T-cell (primary cell): Measurements from ENCODE around the gene SENP2. TPM values are rescaled to one million over a fixed set of nuclear protein-coding genes. Genes with fewer than 3 reads are reported as not detected.
A peak's percentile ranks its signal among the peaks of the same experiment; 100 is the strongest.
"Not testable (repeated sequence)": the region's sequence is repeated elsewhere in the genome, so short reads cannot be mapped to it uniquely, and the experiment has no call there.

Source experiments
- ATAC-seq, 4 experiments: fragments of 200-7000 bp in 3 of 4; fragments of 150-1000 bp in 1 of 4; cut with Tn5 transposase; replicated peaks in 1 of 4; 1 replicate in 3 of 4; 2 replicates in 1 of 4; pipeline ENCODE4 v1.10.0; 2021; ENCODE audit warnings: moderate library complexity in 3 of 4, mild to moderate bottlenecking in 2 of 4, moderate number of reproducible peaks in 1 of 4
- CTCF ChIA-PET, 2 donors: fragments of 300-600 bp; sonication (Branson Sonifier 250); formaldehyde crosslinking; loops; one replicate each; lab custom pipeline; 2022; ENCODE audit warnings: antibody characterized with exemption in 2 of 2; lab: Charles Lee
- POLR2A ChIA-PET, 2 donors: fragments of 300-600 bp; sonication (Branson Sonifier 250); formaldehyde crosslinking; loops; one replicate each; lab custom pipeline; 2022; ENCODE audit warnings: antibody characterized with exemption in 2 of 2; lab: Charles Lee
- DNase-seq, 35 experiments: peaks; one replicate each; pipeline versions ENCODE4 v3.0.0 to v3.0.0-alpha.2; 2013 to 2023
- H3K27ac ChIP-seq: one replicate; pipeline ENCODE4 v1.5.1; 2013; ENCODE audit warnings: low read length
- H3K27me3 ChIP-seq, 2 experiments: replicated peaks in 1 of 2; 1 replicate in 1 of 2; 2 replicates in 1 of 2; pipeline versions ENCODE4 v1.6.1 to v1.7.0; 2013; ENCODE audit warnings: low read length in 1 of 2, mixed read lengths in 1 of 2; ENCODE audit not compliant: control insufficient read depth in 2 of 2, insufficient read depth in 2 of 2; ENCODE audit errors: extremely low read depth in 1 of 2
- H3K36me3 ChIP-seq, 2 donors: 1 replicate in 1 of 2; 2 replicates in 1 of 2; pipeline versions ENCODE4 v1.6.1 to v1.7.0; 2013; ENCODE audit warnings: low read length in 1 of 2; ENCODE audit not compliant: control insufficient read depth in 2 of 2, insufficient read depth in 1 of 2; ENCODE audit errors: extremely low read depth in 1 of 2
- H3K4me1 ChIP-seq, 2 experiments: 1 replicate in 1 of 2; 2 replicates in 1 of 2; pipeline versions ENCODE4 v1.6.1 to v1.7.0; 2013; ENCODE audit warnings: low read length in 2 of 2, mixed read lengths in 1 of 2; ENCODE audit not compliant: insufficient read depth in 2 of 2, control insufficient read depth in 1 of 2; ENCODE audit errors: extremely low read depth in 1 of 2
- H3K4me3 ChIP-seq, 2 donors: 1 replicate in 1 of 2; 2 replicates in 1 of 2; pipeline versions ENCODE4 v1.5.1 to v1.7.0; 2013; ENCODE audit warnings: mild to moderate bottlenecking in 2 of 2, low read length in 1 of 2, moderate library complexity in 1 of 2; ENCODE audit not compliant: control insufficient read depth in 1 of 2; ENCODE audit errors: extremely low read depth in 1 of 2
- H3K9me3 ChIP-seq: 2 replicates; pipeline ENCODE4 v1.7.0; 2013
- H3K27ac Mint-ChIP-seq, 2 donors: one replicate each; pipeline ENCODE4 v1.8.0; 2020 to 2021; ENCODE audit warnings: mild to moderate bottlenecking in 2 of 2, mixed read lengths in 2 of 2
- H3K27me3 Mint-ChIP-seq, 2 donors: one replicate each; pipeline ENCODE4 v1.8.0; 2021 to 2022; ENCODE audit warnings: mixed read lengths in 2 of 2
- H3K36me3 Mint-ChIP-seq: one replicate; pipeline ENCODE4 v1.8.0; 2021; ENCODE audit warnings: mixed read lengths
- H3K4me1 Mint-ChIP-seq, 3 donors: one replicate each; pipeline ENCODE4 v1.8.0; 2020 to 2022; ENCODE audit warnings: mixed read lengths in 3 of 3, mild to moderate bottlenecking in 1 of 3
- H3K4me3 Mint-ChIP-seq, 3 donors: one replicate each; pipeline ENCODE4 v1.8.0; 2020 to 2022; ENCODE audit warnings: mild to moderate bottlenecking in 3 of 3, mixed read lengths in 3 of 3, moderate library complexity in 3 of 3
- H3K9me3 Mint-ChIP-seq, 3 donors: one replicate each; pipeline ENCODE4 v1.8.0; 2020 to 2022; ENCODE audit warnings: mixed read lengths in 3 of 3
- WGBS: methylation state at CpG from one replicate; pipeline ENCODE4 v1.1.5; 2013; ENCODE audit warnings: missing lambda C conversion rate; ENCODE audit not compliant: insufficient coverage; 5-methylcytosine and 5-hydroxymethylcytosine counted together
- total RNA-seq, 35 experiments: library from RNA in 6 of 35; stranded (reverse) in 6 of 35; fragments of 120-200 nt in 1 of 35; gene quantifications; one replicate each; pipeline versions ENCODE4 v1.2.1 to v1.2.4 and lab custom pipeline; 2013 to 2026

Gene SENP2
- total RNA-seq, 5 donors from 2014 or later (not counting 1 experiment from before 2014, with no cell fraction given), result 33.1 to 56.1 (median 41.9) TPM

- DNase-seq, result no peak
- Mint-ChIP-seq H3K9me3 (no peaks in the 10 kb centered on the region), H3K4me1 (peaks cover 17 to 20% (median 19%) of the 10 kb centered on the region in 3 donors), H3K4me3 (no peak overlapping the region), H3K27me3 (peaks cover 4 to 11% of the 10 kb centered on the region in 2 donors), H3K36me3 (no peaks in the 10 kb centered on the region), H3K27ac (no peak overlapping the region)
- 90% methylated on average over 6 of the region's 13 CpGs for WGBS
- Histone ChIP-seq H3K9me3 (no peaks in the 10 kb centered on the region), H3K27ac (no peak overlapping the region), H3K4me3 (no peak overlapping the region), H3K36me3 (no peaks in the 10 kb centered on the region), H3K4me1 (peaks cover 5 to 22% of the 10 kb centered on the region in 2 experiments), H3K27me3 (peaks cover 0 to 22% of the 10 kb centered on the region in 2 experiments)
- ChIA-PET CTCF (interaction anchor here in 1 of 2 donors (0.8 kb wide), 1 partner anchor 12 kb away, joined by 3 read pairs; no protein-coding TSS in a partner anchor), POLR2A (no interaction called here)
- ATAC-seq, result no peak
Measured at GRCh38 chr3:185560676-185561075, 25.4 kb upstream of the SENP2 start.

GRCh38 chr3:185561374-185561943, 24.6 kb upstream of the SENP2 start:
- Histone ChIP-seq H3K27me3 (peaks cover 0 to 22% of the 10 kb centered on the region in 2 experiments), H3K4me3 (no peak overlapping the region), H3K9me3 (no peaks in the 10 kb centered on the region), H3K4me1 (peaks cover 5 to 22% of the 10 kb centered on the region in 2 experiments), H3K36me3 (no peaks in the 10 kb centered on the region), H3K27ac (peak overlapping the region; percentile 19)
- H3K9me3 Mint-ChIP-seq, result no peaks in the 10 kb centered on the region
- WGBS, result 47% methylated on average over 5 of the region's 8 CpGs
- peak overlapping the region; percentile 74 to 89 for H3K27ac Mint-ChIP-seq
- DNase-seq (peak in 1 of 35 experiments; percentile 11), ATAC-seq (peak in 3 of 4 experiments; percentile 42 to 48 (median 45))
- peak overlapping the region in 2 of 3 donors; percentile 17 to 36 for H3K4me3 Mint-ChIP-seq
- ChIA-PET CTCF (no interaction called here), POLR2A (no interaction called here)
- H3K27me3 Mint-ChIP-seq, result peaks cover 4 to 11% of the 10 kb centered on the region in 2 donors
- peaks cover 17 to 20% (median 19%) of the 10 kb centered on the region in 3 donors for H3K4me1 Mint-ChIP-seq
- H3K36me3 Mint-ChIP-seq, result no peaks in the 10 kb centered on the region

GRCh38 chr3:185561958-185562357, 24.1 kb upstream of the SENP2 start:
- H3K27ac ChIP-seq, result no peak overlapping the region
- CTCF ChIA-PET, result interaction anchor here (0.6 kb wide), 2 partner anchors 272 to 1656 kb away, joined by 3 read pairs; no protein-coding TSS in a partner anchor
- Mint-ChIP-seq H3K4me1 (peaks cover 17 to 20% (median 19%) of the 10 kb centered on the region in 3 donors), H3K27ac (peak overlapping the region; percentile 74 to 89), H3K27me3 (peaks cover 4 to 11% of the 10 kb centered on the region in 2 donors), H3K9me3 (no peaks in the 10 kb centered on the region), H3K4me3 (peak overlapping the region in 1 of 3 donors; percentile 36), H3K36me3 (no peaks in the 10 kb centered on the region)
- peaks cover 5 to 22% of the 10 kb centered on the region in 2 experiments for H3K4me1 ChIP-seq
- H3K4me3 ChIP-seq, result no peak overlapping the region
- POLR2A ChIA-PET, result interaction anchor here in 1 of 2 donors (0.6 kb wide), 1 partner anchor 24 kb away, joined by 8 read pairs; no protein-coding TSS in a partner anchor
- DNase-seq (no peak), ATAC-seq (peak in 3 of 4 experiments; percentile 36 to 50 (median 50))
- no peaks in the 10 kb centered on the region for H3K36me3 ChIP-seq
- H3K27me3 ChIP-seq, result peaks cover 0 to 22% of the 10 kb centered on the region in 2 experiments
- WGBS, result 21% methylated on average over 2 of the region's 5 CpGs
- H3K9me3 ChIP-seq, result no peaks in the 10 kb centered on the region

- H3K4me1 ChIP-seq, result peaks cover 0 to 5% of the 10 kb centered on the region in 2 experiments
- WGBS, result 63% methylated on average over 5 of the region's 5 CpGs
- no peaks in the 10 kb centered on the region for H3K27me3 ChIP-seq
- peaks cover 0 to 10% (median 9%) of the 10 kb centered on the region in 3 donors for H3K9me3 Mint-ChIP-seq
- H3K9me3 ChIP-seq, result no peaks in the 10 kb centered on the region
- no peak overlapping the region for H3K27ac ChIP-seq
- H3K27me3 Mint-ChIP-seq, result no peaks in the 10 kb centered on the region
- peaks cover 0 to 6% (median 4%) of the 10 kb centered on the region in 3 donors for H3K4me1 Mint-ChIP-seq
- no peak for ATAC-seq
- H3K4me3 ChIP-seq, result no peak overlapping the region
- CTCF ChIA-PET, result interaction anchor here (0.6 to 0.8 kb wide), 3 partner anchors 12 to 394 kb away, joined by 3 read pairs; no protein-coding TSS in a partner anchor
- H3K27ac Mint-ChIP-seq, result no peak overlapping the region
- POLR2A ChIA-PET, result interaction anchor here (0.6 kb wide), 2 partner anchors 82 to 594 kb away, joined by 3 read pairs; no protein-coding TSS in a partner anchor
- DNase-seq, result no peak
- no peak overlapping the region for H3K4me3 Mint-ChIP-seq
- H3K36me3 Mint-ChIP-seq, result no peaks in the 10 kb centered on the region
- H3K36me3 ChIP-seq, result no peaks in the 10 kb centered on the region
Measured at GRCh38 chr3:185572183-185572582, 13.9 kb upstream of the SENP2 start.

- H3K4me1 ChIP-seq, H3K9me3 Mint-ChIP-seq, H3K4me3 Mint-ChIP-seq, H3K27me3 ChIP-seq, H3K4me3 ChIP-seq, H3K27me3 Mint-ChIP-seq, H3K4me1 Mint-ChIP-seq, H3K36me3 Mint-ChIP-seq, H3K36me3 ChIP-seq, H3K9me3 ChIP-seq, H3K27ac Mint-ChIP-seq, H3K27ac ChIP-seq: not testable (repeated sequence)
- DNase-seq (peak in 26 of 35 experiments; percentile 13 to 82 (median 30)), ATAC-seq (peak; percentile 71 to 95 (median 77))
- POLR2A ChIA-PET, result interaction anchor here (0.6 to 1.2 kb wide), 2 partner anchors 11 to 12 kb away, joined by 3 read pairs; partner anchors contain the start of gene SENP2 (in 1 of the 2)
- 25% methylated on average over 12 of the region's 17 CpGs for whole genome bisulfite sequencing
- CTCF ChIA-PET, result interaction anchor here (0.5 to 2.0 kb wide), 8 partner anchors 11 to 1519 kb away, joined by 3 to 14 read pairs (median 4); partner anchors contain the start of gene SENP2 (in 1 of the 2)
Measured at GRCh38 chr3:185575108-185575869, 10.8 kb upstream of the SENP2 start.

- ATAC-seq, result no peak
- no peaks in the 10 kb centered on the region for H3K9me3 ChIP-seq
- Mint-ChIP-seq H3K9me3 (no peaks in the 10 kb centered on the region), H3K4me1 (peaks cover 9 to 26% (median 17%) of the 10 kb centered on the region in 3 donors), H3K4me3 (no peak overlapping the region), H3K27me3 (no peaks in the 10 kb centered on the region), H3K36me3 (no peaks in the 10 kb centered on the region), H3K27ac (no peak overlapping the region)
- H3K27me3 ChIP-seq, result no peaks in the 10 kb centered on the region
- H3K4me1 ChIP-seq, result peaks cover 9 to 36% of the 10 kb centered on the region in 2 experiments
- no peak for DNase-seq
- no peak overlapping the region for H3K27ac ChIP-seq
- no peaks in the 10 kb centered on the region for H3K36me3 ChIP-seq
- H3K4me3 ChIP-seq, result no peak overlapping the region
- 64% methylated on average over 2 of the region's 3 CpGs for WGBS
- CTCF ChIA-PET, result no interaction called here
- POLR2A ChIA-PET, result interaction anchor here in 1 of 2 donors (0.5 kb wide), 1 partner anchor 24 kb away, joined by 7 read pairs; no protein-coding TSS in a partner anchor
Measured at GRCh38 chr3:185582236-185582635, 3.9 kb upstream of the SENP2 start.
